C4-2B (cell line): Measurements from ENCODE around the gene PLAU.

Source experiments
- H3K27ac ChIP-seq: fragments of 450-650 bp; 2 replicates; pipeline ENCODE4 v1.5.1; 2017
- CTCF ChIP-seq: fragments of 450-650 bp; conservative IDR thresholded peaks from 2 replicates; pipeline ENCODE4 v1.5.1; 2017; ENCODE audit warnings: mild to moderate bottlenecking
- ZFX ChIP-seq: fragments of 450-650 bp; IDR thresholded peaks from 2 replicates; pipeline ENCODE4 v1.6.1; 2017

The PLAU gene

DNA sequence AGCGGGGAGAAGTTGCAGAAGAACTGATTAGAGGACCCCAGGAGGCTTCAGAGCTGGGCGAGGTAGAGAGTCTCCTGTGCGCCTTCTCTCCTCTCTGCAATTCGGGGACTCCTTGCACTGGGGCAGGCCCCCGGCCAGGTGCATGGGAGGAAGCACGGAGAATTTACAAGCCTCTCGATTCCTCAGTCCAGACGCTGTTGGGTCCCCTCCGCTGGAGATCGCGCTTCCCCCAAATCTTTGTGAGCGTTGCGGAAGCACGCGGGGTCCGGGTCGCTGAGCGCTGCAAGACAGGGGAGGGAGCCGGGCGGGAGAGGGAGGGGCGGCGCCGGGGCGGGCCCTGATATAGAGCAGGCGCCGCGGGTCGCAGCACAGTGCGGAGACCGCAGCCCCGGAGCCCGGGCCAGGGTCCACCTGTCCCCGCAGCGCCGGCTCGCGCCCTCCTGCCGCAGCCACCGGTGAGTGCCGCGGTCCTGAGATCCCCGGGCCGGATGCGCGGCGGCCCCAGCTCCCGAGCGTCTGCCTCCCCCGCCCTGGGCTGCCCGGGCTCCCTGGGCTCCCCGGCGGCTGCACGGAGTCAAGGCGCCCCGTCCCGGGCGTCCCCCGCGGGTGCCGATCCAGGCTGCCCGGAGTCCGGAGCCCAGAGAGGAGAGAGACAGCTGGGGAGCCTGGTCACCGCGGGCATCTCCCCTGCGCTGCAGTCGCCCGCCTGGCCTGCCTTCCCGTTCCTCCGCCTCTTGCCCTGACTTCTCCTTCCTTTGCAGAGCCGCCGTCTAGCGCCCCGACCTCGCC, at the start of gene PLAU:
TSS of gene PLAU (plus strand) at position 369 of the 789 bp plus-strand sequence. CDS start 424 bp downstream, outside the sequence.
- no peak within 1 kb of the TSS for H3K27ac ChIP-seq

DNA sequence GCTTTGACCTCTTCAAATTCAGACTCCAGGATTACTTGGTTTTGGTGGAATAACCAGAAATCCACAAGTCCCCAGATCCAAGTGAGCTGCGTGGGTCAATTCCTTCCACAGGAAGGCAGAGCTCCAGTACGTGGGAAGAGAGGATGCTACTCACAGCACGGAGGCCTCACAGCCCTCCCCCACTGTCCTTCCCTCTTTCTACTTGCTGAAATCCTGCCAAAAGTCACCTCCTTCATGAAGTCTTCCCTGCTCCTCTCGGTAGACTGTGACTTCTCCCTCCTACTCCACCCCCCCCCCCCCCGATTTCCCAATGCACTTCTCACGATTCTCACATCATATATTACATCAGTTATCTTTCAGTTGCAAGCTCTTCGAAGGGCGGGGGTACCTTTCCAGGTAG, 48.9 kb upstream of the PLAU start:
- H3K27ac ChIP-seq = no peak overlapping the region
- TF ChIP-seq ZFX (no peak), CTCF (no peak)

More for the DNA sequence above, at the start of gene PLAU:
- TF ChIP-seq CTCF (no peak), ZFX (no peak)

- TF ChIP-seq ZFX = no peak
- TF ChIP-seq CTCF = no peak
Measured at GRCh38 chr10:73863039-73863817, 47.7 kb upstream of the PLAU start.

GRCh38 chr10:73864229-73864628, 46.7 kb upstream of the PLAU start:
- no peak overlapping the region for H3K27ac ChIP-seq
- TF ChIP-seq CTCF = no peak
- TF ChIP-seq ZFX = no peak

More at GRCh38 chr10:73863039-73863817, 47.7 kb upstream of the PLAU start:
- H3K27ac ChIP-seq = no peak overlapping the region

DNA sequence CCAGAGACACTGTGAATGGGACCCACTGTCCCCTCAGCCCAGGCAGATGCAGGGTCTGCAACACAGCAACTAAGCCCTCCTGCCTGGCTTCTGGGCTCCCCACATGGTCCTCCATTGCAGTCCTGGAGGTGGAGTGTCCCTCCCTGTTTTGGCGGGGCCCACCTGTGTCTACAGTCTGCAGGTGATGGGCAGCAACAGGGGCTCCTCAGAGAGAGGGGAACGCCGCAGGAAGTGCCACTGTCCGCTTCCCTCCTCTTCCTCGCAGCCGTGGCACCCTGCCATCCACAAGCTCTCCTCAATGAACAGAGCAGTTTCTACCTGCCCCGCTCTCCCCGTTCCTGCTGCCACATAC, 45.8 kb upstream of the PLAU start:
- no peak overlapping the region for H3K27ac ChIP-seq
- no peak for TF ChIP-seq CTCF

DNA sequence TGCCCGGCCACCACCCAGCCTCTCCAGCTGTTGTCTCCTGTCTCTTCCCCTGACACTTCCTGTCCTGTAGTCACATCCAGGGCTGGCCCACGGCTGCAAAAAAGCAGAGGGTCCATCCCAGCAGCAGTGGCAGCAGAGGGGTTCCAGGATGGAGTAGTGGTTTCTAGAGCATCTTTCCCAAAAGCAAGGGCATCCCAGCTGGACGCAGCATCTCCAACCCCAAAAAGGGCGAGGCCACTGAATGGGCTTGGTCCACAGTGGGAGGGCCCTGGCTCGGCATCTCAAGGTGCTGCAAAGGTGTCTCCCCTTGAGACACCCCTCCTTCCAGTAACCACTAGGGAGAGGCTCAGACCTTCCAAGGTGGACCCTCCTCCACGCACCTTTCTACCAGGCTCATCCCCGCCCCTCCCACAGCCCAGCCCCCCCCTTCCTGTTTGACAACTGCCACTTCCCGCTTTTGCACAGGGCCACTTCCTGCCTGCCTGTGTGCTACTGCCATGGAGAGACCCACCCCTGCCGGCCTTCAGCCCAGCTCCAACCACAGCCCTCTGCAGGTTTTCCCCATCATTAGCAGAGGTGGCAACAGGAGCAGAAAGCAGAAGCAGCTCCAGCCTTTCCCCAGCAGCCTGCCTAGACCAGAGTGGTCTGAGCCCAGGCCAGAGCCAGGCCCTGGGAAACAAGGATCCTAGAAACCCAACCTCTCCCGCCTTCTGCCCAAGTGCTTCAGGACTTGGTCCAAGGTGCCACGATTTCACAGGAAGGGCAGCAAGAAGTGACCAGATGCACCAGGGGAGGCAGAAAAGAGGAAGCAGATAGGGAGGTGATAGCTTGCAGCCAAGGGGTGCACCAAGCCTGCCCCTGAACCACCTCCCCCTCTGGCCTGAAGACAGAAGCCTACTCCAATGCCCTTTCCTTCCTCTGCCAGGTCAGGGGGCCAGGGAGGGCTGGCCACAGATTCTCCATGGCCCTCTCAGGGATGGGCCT, 45.2 kb upstream of the PLAU start:
- TF ChIP-seq ZFX (no peak), CTCF (no peak)
- H3K27ac ChIP-seq = no peak overlapping the region
